NK-92 (cell line): ENCODE measurements around the gene FGFBP2.

ENCODE experiments used
- DNase-seq: peaks from one replicate; lab custom pipeline; 2025; ENCODE audit not compliant: unreplicated experiment; lab: John Stamatoyannopoulos, UW

FGFBP2 gene, protein sequence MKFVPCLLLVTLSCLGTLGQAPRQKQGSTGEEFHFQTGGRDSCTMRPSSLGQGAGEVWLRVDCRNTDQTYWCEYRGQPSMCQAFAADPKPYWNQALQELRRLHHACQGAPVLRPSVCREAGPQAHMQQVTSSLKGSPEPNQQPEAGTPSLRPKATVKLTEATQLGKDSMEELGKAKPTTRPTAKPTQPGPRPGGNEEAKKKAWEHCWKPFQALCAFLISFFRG

DNA sequence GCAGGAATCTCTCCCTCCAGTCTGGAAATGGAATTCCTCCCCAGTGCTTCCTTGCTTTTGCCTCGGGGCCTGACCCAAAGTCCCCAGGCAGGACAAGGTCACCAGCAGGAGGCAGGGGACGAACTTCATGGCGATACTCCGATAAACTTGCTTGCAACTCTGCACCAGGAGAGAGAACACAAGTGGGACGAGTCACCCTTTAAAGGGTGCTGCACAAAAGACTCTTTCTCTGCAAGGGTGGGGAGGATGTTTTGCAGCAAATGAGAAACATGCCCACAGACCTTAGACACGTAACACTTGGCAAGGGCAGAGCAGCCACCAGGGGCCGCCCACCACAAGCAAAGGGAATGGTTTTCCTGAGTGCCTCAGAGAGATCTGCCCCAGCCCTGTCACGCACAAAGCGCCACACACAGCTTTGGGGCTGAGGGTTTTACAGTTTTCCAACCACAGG, at the start of gene FGFBP2:
Gene FGFBP2, minus strand, starts transcription at position 175 of the 451 bp plus-strand sequence. Its CDS starts 46 bp downstream, at position 129.
- no peak for DNase-seq

DNA sequence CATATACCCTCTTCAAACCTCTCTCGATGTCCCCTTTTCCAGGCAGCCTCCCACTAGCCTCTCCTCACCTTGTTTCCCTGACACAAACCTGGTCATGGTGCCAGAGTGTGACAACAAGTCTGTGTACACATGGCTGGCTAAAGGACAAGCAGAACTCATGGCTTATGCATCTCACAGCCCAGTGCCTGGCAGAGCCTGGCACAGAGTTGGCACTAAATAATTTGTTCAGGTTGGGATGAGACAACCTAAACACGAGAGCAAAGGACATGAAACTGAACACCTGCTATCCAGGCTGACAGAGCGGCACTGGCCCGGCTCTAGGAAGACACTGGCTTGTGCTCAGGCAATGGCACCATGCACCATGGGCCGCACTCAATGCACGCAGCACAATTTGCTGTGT, 48.2 kb upstream of the FGFBP2 start:
- no peak for DNase-seq

DNA sequence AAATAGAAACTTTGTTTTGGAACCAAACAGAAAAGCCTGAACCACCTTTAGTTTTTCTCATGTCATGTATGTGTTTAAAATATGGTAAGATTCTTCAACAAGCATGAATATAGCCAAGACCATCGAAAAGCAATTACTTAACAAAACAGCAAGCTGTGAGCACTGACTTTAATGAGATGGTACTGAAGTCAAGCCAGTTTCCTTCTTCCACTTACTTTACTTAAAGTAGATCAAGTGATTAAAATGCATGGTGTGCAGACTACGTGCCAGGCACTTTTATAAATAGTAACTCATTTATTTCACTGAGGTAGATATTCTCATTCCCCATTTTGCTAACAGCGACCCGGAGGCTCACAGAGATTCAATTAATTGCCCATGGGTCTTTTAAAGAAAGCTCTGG, 46.2 kb upstream of the FGFBP2 start:
- no peak for DNase-seq

GRCh38 chr4:16007471-16008095, 44.6 kb upstream of the FGFBP2 start:
- DNase-seq, result no peak

DNA sequence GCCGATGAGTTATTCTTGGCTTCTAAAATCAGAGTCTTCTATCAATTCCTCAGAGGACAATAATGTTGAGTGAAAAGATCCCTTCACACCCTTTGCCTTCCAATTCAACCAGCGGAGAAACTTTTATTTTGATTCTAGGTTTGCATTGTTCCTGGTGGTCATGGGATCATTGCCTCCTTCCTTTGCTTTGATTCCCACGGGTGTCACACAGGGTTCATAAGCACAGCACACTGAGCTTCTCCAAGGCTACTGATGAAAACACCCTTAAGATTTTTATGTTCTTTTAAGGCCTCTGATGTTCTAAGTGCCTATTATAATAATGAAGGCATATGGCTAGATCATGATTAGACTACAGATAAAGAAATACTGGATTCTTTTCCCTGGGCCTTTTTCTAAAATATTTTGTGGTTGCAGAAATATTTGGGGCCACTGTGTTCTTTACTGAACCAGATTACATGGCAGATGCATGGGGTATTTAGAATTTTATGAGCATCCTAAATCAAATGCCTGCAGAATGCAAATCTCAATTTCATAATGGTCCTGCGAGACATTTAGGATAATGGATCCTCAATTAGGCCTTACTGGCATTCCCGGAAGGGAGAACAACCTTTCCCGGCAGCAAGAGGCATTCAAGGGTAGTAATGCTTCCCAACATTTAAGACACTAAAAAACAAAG, 43.9 kb upstream of the FGFBP2 start:
- no peak for DNase-seq

DNA sequence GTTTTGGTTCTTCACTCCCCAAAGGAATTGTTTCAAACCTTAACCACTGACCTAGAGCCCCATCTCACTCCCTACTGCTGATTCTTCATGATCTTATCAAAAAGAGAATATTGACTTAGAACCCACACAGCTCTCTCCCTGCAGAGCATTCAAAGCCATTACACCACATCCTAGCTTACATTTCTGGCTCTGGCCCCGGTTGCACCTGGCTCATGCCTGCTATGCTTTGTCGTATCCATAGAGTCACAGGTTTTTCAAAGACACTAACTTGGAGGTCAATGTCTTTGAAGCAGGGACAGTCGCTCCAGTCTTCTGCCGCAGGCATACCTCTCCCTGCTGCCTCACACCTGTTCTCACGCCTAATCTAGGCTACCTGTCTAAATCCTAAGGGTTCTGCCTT, 42.7 kb upstream of the FGFBP2 start:
- no peak for DNase-seq

GRCh38 chr4:16001484-16001858, 38.5 kb upstream of the FGFBP2 start:
- no peak for DNase-seq

GRCh38 chr4:16000708-16001483, 37.9 kb upstream of the FGFBP2 start:
- peak; percentile 42 for DNase-seq

DNA sequence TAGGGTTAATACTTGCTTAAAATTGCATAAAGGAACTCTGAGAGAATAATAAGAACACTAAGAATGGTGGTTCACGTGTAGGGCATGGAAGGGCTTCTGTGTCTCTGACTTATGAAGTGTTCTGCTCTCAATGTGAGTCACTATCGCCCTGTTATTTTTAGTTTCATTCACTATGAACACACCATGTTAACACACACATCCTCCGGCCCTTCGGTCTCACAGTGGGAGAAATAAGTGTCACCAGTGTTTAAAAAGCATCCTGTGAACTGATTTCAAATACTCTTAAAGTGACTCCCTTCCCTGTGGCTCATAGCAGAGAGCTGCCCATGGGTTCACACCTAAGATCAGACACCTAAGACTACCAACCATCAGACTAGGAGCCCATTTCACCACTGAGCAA, 33.8 kb upstream of the FGFBP2 start:
- DNase-seq, result no peak

DNA sequence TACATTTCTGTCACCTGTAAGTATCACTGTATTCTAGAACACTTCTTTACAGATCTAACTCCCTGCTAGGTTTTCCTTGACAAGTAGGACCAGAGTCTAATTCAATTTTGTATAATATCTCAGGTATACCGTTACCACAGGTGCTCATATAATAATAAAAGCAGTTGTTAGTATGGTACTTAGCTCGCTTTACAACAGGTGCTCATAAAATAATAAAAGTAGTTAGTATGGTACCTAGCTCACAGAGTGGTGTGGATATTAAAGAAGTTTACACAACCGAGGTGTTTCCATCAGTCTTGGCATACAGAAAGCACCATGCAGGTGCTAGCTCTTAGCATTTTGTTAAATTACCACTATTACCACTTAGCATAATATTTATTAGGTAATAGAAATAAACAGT, 32.9 kb upstream of the FGFBP2 start:
- no peak for DNase-seq

GRCh38 chr4:15992167-15992485, 29.2 kb upstream of the FGFBP2 start:
- DNase-seq, result no peak

DNA sequence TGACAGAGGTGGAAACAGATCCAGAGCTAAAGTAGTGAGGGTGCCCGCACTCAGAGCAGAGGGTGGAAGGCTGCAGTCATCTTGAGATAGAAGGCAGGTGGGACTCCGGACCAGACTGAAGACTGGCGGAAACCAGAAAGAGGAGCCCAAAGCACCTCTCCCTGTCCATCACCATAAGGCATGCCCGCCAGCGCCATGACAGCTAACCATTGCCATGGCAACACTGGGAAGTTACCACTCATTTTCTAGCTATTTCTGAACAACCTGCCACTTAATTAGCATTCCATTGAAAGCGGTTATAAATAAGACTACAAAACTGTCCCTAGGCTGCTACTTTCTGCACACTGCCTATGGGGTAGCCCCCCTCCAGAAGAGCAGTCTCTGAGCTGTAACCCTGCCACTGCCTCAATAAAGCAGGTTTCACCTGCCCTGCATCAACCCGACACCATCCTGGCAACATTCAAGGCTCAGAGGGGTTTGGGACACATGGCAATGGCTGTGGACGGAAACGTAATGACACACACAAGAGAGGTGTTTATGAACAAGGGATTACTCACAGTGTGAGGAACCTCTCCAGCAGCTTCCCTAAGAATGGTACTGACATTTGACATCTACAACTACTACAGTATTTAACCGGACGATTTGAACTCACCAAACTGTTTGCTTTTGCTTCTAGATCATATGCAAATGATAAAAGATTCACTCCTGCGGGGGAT, 27.8 kb upstream of the FGFBP2 start:
- no peak for DNase-seq

- DNase-seq, result no peak
Measured at GRCh38 chr4:15989424-15989823, 26.4 kb upstream of the FGFBP2 start.

GRCh38 chr4:15988222-15988621, 25.2 kb upstream of the FGFBP2 start:
- no peak for DNase-seq

GRCh38 chr4:15986907-15987306, 23.9 kb upstream of the FGFBP2 start:
- no peak for DNase-seq

DNA sequence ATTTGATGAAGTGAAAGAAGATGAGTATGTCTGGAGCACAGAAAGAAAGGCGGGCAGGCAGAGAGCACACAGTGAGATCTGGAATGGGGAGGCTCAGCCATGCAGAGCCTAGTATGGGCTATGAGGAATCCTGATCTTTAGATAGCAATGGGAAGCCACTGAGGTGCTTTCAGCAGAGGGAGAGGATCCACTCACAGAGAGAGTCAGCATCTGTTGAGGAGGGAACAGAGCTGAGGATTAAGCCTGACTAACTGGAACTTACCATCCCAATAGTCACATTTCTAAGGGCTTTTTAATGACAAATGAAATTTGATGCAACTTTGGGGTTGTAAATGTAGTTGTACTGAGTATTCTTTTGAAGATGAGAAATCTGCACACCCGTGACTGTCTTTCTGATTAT, 20.6 kb upstream of the FGFBP2 start:
- DNase-seq, result no peak

DNA sequence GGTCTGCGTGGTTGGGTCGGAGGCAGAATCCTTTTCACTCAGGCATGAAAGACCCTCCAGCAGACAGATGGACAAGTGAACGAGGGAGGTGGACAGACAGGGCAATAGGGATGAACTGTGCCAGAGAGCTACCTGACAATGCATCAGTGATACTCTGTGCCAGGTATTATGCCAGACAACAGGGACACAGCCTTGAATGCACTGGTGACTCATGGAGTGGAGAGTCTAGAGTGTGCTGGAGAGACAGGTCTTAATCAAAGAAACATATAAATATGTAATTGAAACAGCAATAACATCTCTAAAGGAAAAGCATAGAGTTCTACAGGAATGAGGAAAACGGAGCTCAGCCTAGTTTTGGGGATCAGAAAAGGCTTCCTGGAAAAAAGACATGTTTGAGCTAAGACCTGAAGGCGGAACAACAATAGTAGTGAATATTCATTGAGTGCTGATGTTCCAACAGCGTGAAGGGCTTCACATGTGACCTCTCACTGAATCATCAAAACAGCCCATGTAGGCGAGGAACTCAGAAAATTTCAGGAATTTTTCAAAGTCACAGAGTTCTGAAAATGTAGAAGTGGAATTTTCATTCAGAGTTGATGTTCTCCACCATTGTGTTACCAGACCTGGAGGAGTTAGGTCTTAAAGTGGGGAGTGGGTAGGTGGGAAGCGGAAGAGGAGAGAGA, 20.0 kb upstream of the FGFBP2 start:
- DNase-seq, result no peak

DNA sequence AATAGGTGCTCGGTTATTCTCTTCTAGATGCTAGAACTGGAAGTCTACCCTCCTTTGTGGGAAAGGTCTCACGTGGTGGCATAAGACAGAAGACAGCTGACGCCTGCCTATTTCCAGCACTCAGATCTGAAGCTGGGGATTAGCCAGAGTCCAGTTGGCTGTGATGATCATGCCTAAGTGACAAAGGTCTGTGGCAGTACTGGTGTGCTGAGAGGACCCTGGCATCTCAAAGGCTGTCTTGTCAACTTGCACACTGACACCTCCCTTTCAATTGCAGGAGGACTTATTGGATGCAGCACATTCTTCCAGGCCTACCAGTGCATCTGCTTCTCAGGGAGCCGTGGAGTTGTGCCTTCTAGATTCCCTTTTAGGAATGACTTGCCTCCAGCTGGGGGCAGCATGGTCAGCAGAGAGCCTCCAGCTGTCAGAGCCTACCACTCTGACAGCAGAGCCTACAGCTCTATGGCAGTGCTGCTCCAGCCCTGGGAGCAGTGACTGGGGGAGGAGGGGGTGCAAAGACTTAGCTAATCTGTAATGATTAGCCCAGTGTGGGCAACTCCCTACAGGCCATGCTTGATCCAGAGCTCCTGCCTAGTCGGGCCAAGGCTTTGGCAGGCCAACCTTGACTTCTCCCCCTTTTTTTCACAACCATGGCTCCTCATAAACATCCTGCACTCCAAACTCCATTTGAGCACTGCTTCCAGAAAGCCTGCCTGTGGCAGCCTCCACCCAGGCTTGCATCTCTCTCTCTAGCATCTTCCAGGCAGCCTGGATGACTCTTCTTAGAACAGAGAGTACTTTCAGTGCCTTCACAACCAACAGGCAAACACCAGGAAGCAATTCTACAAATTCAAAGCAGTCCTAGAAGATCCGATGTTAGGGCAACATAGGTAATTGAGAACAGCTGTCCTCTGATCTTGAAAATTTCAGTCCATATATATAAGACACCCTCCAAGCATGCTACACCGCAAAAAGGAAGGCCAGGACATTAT, 13.8 kb upstream of the FGFBP2 start:
- no peak for DNase-seq

GRCh38 chr4:15971068-15971801, 8.3 kb upstream of the FGFBP2 start:
- no peak for DNase-seq
